ENCODE measurements around the gene EPM2A.
"Not testable (repeated sequence)": the region's sequence is repeated elsewhere in the genome, so short reads cannot be mapped to it uniquely, and the experiment has no call there.

The EPM2A gene

DNA sequence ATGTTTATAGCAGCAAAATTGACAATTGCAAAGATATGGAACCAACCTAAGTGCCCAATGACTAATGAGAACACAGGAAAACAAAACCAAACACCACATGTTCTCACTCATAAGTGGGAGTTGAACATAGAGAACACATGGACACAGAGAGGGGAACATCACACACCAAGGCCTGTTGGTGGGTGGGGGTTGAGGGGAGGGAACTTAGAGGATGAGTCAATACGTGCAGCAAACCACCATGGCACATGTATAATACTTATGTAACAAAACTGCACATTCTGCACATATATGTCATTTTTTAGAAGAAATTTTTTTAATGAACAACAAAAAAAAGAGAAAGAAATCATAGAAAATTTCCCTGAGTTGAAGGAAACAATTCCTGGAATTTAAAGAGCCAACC lies 3.9 kb downstream of the EPM2A start:
- in situ Hi-C loops (cut with MboI; ENCODE audit: low sequenced_read_pairs) = no loop called here

DNA sequence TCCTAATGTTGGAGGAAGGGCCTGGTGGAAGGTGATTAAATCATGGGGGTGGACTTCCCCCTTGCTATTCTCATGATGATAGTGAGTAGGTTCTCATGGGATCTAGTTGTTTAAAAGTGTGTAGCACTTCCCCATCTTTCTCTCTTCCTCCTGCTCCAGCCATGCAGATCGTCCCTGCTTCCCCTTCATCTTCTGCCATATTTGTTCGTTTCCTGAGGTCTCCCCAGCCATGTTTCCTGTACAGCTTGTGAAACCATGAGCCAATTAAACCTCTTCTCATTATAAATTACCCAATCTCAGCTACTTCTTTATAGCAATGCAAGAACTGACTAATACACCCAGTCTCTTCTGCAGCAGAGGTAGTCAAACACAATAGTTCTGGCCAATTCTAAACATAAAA lies 5.4 kb downstream of the EPM2A start:
- in situ Hi-C loops (cut with MboI; ENCODE audit: low sequenced_read_pairs) = no loop called here

DNA sequence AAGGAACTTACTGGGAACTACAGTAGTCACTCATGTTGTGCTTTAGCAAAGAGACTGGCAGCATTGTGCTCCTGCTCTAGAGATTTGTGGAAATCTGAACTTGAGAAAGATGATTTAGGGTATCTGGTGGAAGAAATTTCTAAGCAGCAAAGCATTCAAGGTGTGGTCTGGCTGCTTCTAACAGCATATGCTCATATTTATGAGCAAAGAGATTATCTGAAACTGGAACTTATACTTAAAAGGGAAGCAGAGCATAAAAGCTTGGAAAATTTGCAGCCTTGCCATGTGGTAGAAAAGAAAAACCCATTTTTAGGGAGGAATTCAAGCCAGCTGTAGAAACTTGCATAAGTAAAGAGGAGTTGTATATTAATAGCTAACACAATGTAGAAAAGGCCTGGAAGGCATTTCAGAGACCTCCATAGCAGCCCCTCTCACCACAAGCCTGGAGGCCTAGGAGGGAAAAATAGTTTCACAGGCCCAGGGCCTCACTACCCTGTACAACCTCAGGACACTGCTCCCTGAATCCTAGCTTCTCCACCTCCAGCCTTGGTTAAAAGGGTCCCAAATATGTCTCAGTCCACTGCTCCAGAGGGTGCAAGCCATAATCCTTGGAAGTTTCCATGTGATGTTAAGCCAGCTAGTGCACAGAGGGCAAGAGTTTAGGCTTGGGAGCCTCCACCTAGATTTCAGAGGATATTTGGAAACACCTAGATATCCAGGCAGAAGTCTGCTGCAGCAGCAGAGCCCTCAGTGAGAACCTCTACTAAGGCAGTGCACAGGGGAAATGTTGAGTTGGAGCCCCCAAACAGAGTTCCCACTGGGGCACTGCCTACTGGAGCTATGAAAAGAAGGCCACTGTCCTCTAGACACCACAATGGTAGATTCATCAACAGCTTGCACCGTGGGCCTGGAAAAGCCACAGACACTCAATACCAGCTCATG lies 6.6 kb downstream of the EPM2A start:
- in situ Hi-C loops (cut with MboI; ENCODE audit: low sequenced_read_pairs) = no loop called here

DNA sequence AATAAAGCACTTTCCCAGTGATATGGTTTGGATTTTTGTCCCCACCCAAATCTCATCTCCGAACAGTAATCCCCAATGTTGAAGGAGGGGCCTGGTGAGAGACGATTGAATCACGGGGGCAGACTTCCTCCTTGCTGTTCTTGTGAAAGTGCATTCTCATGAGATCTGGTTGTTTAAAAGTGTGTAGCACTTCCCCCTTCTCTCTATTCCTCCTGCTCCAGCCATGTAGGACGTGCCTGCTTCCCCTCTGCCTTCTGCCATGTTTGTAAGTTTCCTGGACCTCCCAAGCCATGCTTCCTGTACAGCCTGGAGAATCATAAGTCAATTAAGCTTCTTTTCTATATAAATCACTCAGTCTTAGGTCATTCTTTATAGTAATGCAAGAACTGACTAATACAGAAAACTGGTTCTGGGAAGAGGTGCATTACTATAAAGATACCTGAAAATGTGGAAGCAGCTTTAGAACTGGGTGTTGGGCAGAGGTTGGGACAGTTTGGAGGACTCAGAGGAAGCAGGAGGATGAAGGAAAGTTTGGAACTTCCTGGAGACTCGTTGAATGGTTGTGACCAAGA lies 7.4 kb downstream of the EPM2A start:
- in situ Hi-C loops (cut with MboI; ENCODE audit: low sequenced_read_pairs) = no loop called here

DNA sequence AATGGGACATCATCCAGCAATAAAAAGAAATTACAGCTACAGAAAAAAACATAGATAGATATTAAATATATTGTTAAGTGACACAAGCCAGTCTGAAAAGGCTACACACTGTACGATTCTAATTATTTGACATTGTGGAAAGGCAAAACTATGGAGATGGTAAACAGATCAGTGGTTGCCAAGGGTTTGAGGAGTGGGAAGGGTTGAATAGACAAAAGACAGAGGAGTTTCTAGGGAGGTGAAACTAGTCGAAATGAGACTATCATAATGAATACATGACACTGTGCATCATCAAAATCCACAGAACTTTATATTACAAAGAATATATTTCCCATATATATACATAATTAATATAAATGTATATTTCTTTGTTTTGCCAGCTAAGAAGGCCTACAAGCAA lies 9.8 kb downstream of the EPM2A start:
- in situ Hi-C loops (cut with MboI; ENCODE audit: low sequenced_read_pairs) = no loop called here

DNA sequence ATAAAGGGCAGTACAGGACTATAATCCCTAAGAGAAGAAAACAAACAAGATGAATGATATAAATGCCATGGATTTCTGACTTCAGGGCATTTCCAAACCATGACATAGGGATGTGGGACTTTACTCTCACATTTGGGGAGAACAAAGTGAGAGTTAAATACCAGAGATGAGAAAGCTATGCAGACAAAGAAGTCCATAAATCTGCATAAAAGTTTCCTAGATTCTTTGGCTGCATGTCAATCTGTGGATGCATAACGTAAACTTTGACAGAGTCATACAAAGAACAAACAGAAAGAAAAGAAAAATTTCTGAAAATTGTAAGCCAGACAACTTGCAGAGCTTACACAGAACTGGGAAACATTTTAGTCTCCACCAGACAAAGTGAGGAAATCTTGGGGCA lies 11.7 kb downstream of the EPM2A start:
- in situ Hi-C loops (cut with MboI; ENCODE audit: low sequenced_read_pairs) = no loop called here

DNA sequence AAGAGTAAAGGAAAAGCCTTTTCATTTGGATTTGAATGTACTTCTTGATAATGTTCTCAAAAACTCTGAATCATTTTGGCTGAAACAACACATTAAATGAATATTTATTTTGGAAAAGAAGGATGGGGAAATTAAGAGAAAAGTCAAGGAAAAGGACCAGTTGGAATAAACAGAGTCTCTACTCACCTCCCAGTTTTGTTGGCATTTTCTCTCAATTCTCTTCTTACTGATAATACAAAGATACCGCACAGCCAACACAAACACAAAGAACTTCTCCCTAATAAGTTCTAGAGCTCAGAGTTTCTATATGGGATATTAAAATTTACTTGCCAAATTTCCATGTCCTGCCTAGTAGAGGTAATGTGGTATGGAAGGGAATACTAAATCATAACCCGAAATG lies 13.1 kb downstream of the EPM2A start:
- in situ Hi-C loops (cut with MboI; ENCODE audit: low sequenced_read_pairs) = no loop called here

DNA sequence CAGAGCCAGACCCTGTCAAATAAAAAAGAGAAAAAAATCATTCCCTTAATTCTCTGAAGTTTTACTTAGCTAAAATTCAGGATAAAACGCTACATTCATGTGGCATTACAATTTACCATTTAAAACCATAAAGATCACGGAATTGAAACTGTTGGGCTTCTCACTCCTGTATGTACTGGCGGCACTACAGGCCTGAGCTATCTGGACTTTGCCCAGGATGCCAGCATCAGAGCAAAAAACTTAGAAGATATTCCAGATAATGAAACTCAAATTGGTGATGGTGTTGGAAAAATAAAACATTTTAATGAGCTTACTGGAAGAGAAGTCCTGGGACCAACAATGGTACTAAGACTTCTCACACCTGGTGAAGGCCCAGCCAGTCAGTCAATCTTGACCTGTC lies 14.2 kb downstream of the EPM2A start:
- in situ Hi-C loops (cut with MboI; ENCODE audit: low sequenced_read_pairs) = no loop called here

DNA sequence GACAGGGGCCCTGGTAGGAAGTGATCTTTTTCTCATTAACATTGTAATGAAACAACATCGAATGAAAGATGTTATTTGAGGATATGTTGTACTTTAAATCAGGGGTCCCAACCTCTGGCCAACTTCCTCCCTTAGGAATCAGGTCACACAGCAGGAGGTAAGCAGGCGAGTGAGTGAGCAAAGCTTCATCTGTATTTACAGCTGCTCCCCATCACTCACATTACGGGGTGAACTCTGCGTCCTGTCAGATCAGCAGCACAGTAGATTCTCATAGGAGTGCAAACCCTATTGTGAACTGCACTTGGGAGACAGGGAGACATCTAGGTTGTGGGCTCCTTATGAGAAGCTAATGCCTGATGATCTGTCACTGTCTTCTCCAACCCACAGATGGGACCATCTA lies 19.9 kb downstream of the EPM2A start:
- in situ Hi-C loops (cut with MboI; ENCODE audit: low sequenced_read_pairs) = no loop called here

DNA sequence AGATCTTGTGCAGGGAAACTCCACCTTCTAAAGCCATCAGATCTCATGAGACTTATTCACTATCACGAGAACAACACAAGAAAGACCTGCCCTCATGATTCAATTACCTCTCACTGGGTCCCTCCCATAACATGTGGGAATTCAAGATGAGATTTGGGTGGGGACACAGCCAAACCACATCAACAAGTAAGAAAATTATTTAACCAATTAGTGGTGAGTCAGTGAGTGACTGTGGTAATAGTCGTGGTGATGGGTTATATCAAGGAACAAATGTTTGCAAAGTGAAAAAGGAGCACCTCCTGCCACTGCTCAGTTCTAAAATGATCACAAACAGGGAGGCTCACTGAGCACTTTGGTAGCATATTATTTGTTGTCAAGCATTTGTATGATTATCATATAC lies 20.6 kb downstream of the EPM2A start:
- in situ Hi-C loops (cut with MboI; ENCODE audit: low sequenced_read_pairs) = no loop called here

DNA sequence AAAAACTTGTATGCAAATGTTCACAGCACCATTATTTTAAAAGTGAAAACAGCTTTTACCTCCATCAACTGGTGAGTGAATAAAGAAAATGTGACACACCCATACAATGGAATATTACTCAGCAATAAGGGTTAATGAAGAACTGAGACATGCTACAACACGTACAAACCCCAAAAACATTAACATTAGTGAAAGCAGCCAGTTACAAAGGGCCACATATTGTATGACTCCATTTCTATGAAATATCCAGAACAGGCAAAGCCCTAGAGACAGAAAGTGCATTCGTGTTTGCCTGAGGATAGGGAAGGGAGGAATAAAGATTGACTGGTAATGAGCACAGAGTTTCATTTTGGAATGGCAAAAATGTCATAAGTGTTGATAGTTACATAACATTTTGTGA lies 21.5 kb downstream of the EPM2A start:
- in situ Hi-C loops (cut with MboI; ENCODE audit: low sequenced_read_pairs) = no loop called here

DNA sequence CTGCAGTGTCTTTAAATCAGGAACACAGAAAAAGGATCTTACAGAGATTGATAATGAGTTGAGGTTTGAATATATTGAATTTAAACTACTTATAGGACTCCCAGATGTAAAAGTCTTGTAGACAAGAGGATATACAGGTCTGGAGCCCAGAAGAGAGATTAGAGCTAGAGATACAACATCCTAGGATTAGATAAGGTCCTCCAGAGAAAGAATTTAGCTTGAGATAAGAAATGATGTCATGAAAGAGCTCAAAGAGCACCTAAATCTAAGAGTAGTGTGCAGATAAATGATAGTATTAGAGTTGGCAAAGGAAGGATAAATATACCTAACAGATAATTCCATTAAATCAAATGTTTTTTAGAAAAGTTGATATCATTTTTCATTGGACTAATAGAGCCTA lies 23.9 kb downstream of the EPM2A start:
- in situ Hi-C loops (cut with MboI; ENCODE audit: low sequenced_read_pairs) = no loop called here

DNA sequence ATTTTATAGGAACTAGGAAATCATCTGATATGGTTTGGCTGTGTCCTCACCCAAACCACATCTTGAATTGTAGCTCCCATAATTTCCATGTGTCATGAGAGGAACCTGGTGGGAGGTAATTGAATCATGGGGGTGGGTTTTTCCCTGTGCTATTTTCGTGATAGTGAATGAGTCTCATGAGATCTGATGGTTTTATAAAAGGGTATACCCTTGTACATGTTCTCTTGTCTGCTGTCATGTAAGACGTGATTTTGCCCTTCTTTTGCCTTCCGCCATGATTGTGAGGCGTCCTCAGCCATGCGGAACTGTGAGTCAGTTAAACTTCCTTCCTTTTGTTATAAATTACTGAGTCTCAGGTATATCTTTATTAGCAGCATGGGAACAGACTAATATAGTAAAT lies 27.9 kb downstream of the EPM2A start:
- in situ Hi-C loops (cut with MboI; ENCODE audit: low sequenced_read_pairs) = no loop called here

DNA sequence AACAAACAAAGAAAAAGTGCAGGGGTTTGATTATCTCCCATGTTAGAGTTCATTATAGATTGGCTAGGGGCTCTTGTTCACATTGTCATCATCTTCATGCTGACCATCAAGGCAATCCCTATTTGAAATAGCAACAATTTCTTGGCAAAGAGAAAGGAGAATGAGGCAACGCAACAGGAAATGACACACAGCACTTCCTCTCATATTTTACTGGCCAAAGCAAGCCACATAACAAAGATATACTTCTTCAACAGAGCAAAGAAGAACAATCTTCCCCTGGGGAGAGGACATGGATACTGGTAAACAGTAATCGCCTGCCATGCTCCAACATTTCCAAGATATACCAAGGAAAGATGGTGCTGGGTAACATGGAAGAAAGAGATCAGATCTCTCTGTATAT lies 29.8 kb downstream of the EPM2A start:
- in situ Hi-C loops (cut with MboI; ENCODE audit: low sequenced_read_pairs) = no loop called here

DNA sequence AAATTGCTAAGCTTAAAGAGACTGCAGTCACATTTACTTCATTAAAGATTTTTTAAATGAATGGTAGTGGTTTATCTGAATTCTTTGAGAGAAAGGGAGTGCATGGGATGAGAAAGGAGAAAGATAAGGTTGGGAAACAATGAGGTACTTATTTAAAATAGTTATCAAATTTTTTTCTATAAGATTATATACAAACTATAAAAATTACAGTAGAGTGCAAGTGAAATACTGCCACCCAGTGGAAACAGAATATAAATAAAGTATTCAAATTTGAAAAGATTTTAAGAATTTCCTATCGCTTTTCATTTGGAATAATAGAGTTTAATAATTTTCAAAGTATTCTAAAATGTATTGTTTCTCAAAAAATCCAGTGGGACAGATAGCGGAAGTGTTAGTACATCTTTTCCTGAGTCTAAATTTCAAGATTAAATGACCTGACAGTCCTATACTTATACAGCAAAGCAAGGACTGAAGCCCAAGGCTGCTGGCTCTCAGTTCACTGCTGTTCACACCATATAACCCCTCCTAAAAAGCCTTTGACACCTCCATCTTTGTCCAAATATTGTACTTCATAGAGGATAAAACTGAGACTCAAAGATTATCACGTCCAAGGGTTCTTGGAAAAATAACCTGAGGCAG lies 31.1 kb downstream of the EPM2A start:
- in situ Hi-C loops (cut with MboI; ENCODE audit: low sequenced_read_pairs) = no loop called here

DNA sequence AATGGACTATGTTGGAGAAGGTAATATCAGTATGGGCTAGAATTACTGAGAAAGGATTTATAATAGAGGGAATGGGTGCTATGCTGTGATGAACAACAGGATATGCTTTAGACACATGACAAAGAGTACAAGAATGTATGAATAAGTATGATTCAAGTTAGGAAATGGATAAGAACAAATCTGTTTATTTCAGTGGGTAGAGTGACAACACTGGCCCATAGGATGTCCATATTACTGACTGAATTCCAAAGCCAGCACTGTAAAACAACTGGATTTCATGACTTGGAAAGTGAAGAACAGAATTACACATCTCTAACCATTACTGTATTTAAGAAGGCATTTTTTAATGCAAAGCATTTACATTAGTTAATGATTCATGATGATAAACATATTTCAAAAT lies 35.9 kb downstream of the EPM2A start:
- in situ Hi-C loops (cut with MboI; ENCODE audit: low sequenced_read_pairs) = no loop called here

DNA sequence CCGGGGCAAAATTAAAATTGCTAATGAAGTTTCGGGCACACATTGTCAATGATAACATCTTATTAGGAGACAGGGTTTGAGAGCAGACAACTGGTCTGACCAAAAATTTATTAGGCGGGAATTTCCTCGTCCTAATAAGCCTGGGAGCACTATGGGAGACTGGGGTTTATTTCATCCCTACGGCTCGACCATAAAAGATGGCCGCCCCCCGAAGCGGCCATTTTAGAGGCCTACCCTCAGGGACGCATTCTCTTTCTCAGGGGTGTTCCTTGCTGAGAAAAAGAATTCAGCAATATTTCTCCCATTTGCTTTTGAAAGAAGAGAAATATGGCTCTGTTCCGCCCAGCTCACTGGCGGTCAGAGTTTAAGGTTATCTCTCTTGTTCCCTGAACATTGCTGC lies 37.9 kb downstream of the EPM2A start:
- in situ Hi-C loops (cut with MboI; ENCODE audit: low sequenced_read_pairs) = not testable (repeated sequence)

DNA sequence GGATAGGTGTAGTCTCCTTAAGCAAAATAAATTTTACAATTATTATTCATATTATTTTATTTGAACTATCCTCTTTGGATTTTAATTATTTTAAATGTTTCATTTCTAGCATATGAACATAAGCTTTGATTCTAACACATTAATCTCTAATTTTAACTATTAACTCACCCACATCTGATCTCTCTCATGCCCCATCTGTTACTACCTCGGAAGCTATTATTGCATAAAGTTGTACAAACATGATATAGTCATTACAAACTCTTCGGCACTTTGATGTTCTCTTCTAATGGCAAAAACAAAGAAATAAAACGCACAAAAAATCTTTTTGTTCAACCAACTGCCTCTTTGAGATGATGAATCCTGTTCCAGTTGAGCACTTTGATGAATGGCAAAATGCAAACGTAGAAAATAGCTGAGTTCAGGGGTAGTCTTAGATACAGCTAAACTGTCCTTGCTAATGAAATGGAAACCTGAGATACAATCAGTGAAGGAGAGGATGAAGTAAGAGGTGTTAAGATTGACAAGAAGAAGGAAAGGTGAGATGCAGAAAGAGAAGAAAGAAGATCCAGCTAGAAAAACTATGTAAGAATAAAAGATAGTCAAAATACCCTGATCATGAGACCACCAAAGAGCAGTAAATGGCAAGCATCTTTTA lies 41.1 kb downstream of the EPM2A start:
- in situ Hi-C loops (cut with MboI; ENCODE audit: low sequenced_read_pairs) = no loop called here

DNA sequence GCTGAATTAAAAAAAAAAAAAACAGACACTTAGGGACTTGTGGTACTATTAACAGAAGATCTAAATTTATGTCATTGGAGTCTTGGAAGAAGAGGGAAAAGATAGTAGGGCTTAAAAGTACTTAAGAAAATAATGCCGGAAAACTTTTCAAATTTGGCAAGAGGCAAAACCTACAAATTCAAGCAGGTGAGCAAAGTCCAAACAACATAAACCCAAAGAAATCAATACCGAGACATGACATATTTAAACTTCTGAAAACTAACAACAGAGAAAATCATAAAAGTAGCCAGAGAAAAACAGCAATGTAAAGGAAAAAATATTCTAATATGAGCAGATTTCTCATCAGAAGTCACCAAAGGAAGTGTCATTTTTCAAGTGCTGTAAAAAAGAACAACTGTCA lies 44.4 kb downstream of the EPM2A start:
- in situ Hi-C loops (cut with MboI; ENCODE audit: low sequenced_read_pairs) = no loop called here

DNA sequence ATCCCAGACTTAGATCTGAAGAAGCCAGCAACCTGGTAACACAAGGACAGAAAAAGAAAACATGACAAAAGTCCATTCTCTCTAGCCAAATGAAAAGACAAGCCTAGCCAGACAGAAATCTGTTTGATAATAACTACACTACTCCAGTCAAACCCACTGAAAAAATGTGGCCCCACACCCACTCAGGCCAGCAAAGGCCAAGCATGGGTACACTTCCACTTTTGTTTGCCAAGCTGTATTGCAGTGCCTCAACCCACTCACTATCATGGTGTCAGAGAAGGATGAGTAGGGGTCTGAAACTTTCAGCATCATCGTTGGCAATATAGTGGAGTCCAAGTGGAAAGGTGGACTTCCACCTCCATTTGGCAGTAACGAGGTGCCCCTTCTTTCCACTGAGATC lies 45.8 kb downstream of the EPM2A start:
- in situ Hi-C loops (cut with MboI; ENCODE audit: low sequenced_read_pairs) = no loop called here

DNA sequence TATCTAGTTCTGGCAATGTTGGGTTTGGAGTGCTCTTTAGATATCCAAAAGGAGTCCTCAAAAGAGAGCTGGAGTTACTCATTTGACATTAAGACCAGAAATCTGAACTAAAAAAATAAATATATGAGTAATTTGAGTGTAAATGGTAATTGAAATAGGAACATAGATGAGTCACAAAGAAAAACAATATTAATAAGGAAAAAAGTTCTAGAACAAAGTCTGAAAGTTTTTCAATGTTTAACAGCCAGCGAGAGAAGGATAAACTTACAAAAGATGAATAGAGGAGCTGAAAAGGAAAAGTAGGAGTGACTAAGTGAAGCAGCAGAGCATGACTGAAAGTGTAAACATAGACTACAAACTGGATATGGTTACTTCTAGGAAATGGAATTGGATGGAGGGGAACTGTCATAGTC lies 46.8 kb downstream of the EPM2A start:
- in situ Hi-C loops (cut with MboI; ENCODE audit: low sequenced_read_pairs) = no loop called here

DNA sequence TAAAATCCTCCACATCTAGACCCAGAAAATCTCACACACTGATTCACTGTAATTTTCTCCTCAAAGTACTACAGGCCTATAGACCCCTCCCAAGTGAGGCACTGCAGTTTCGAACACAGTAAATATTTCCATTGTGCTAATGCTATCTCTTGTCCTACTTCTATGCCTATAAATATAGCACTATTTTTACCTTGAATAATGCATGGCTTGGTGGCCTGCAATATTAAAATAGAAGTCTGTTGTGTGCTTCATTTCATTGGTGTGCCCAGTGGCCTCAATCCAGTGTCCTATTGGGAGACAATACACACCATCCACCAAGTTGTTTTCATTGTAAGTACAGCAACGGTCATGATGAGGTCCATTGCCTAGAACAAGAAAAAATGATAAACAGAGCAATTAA lies 49.4 kb downstream of the EPM2A start:
- in situ Hi-C loops (cut with MboI; ENCODE audit: low sequenced_read_pairs) = no loop called here
